ENCODE results near the gene SLC6A15. TPM values are rescaled to one million over a fixed set of nuclear protein-coding genes. Genes with fewer than 3 reads are reported as not detected.

Gene SLC6A15
- total and polyA plus RNA-seq, 2 of the 13 experiments (the other 11 are each of a cell fraction or from before 2014, with no cell fraction given): not detected

DNA sequence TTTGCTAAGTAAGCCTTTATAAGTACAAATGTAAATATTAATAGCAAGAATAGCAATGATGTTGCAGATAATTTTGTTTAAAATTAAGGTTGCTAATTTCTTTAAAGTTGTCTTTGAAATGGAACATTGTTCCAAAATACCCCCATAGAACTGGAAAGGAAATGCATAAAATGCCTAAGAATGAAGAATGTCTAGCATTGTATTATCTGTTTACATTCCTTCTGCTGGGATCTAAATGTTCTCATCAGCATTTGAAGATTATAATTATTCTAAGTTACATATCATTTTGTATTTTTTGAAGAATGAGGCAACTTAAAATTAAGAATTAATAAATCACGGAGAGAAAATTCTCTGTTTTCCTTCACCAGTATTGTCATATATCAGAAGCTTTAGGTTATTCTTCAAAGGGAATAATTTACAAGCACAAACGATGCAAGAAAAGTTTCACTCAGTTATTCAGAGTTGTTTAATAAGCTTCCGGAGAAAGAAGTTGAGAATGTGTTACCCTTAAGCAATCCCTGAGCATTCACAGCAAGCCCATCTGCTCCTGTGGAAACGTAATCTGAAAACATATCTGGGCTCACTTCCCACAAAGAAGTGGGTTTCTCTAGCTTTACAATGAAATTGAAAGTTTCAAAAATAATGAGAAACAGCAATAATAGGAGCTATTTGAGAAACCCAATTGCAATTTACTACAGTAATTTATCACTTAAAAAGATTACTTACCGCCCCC is 21.3 kb downstream of the SLC6A15 start:
- POLR2A ChIA-PET: no interaction called here
- no peak overlapping the region for H3K9ac ChIP-seq (ENCODE audit: insufficient read depth, low read depth, low read length)
- H4K20me1 ChIP-seq (ENCODE audit: insufficient read depth, low read length): no peaks in the 10 kb centered on the region
- no peak overlapping the region for H2AFZ ChIP-seq (ENCODE audit: low read length)
- no peak for FAIRE-seq
- in situ Hi-C loops (cut with HindIII; ENCODE audit: extremely low pct_ligation_motif_present, low pct_unique_long_range_greater_than_20kb) (no loop called here), intact Hi-C loops (cut with micrococcal nuclease; ENCODE audit: unreplicated experiment) (no loop called here)
- H3K79me2 ChIP-seq (ENCODE audit: insufficient read depth, low read length): no peaks in the 10 kb centered on the region
- DNase-seq (ENCODE audit: low spot score): no peak
- no peak for ATAC-seq
- WGBS (ENCODE audit: low lambda C conversion rate): 26% methylated on average over 5 of the region's 5 CpGs
- H3K4me2 ChIP-seq (ENCODE audit: low read depth, low read length): no peak overlapping the region
- no peaks in the 10 kb centered on the region for H3K9me3 ChIP-seq (ENCODE audit: low read length)
- no peak overlapping the region for H3K27ac ChIP-seq (ENCODE audit: extremely low read length, insufficient read depth, low read length)
- BruUV-seq (replicated peaks): no TSS peak
- CTCF ChIA-PET (ENCODE audit: low intra/inter-chr PET ratio, low total read pairs): no interaction called here
- no peaks in the 10 kb centered on the region for H3K27me3 ChIP-seq (ENCODE audit: control insufficient read depth in 1 of 2, insufficient read depth in 2 of 2, low read length in 2 of 2)
- no peaks in the 10 kb centered on the region for H3K4me1 ChIP-seq (ENCODE audit: insufficient read depth, low read length)
- H3K4me3 ChIP-seq (replicated peaks in 1 of 3; ENCODE audit: insufficient read depth in 1 of 3, low read depth in 2 of 3, low read length in 3 of 3): no peak overlapping the region
- H3K36me3 ChIP-seq (replicated peaks in 1 of 2; ENCODE audit: control insufficient read depth in 1 of 2, insufficient read depth in 2 of 2, low read length in 2 of 2): no peaks in the 10 kb centered on the region
- TF ChIP-seq MTF2 (CRISPR knock-in tag; IDR thresholded peaks at IDR 0.05; ENCODE audit: borderline replicate concordance): no peak
- TF ChIP-seq ZNF343 (CRISPR knock-in tag; IDR thresholded peaks at IDR 0.05): no peak
- TF ChIP-seq, protein P1, sequence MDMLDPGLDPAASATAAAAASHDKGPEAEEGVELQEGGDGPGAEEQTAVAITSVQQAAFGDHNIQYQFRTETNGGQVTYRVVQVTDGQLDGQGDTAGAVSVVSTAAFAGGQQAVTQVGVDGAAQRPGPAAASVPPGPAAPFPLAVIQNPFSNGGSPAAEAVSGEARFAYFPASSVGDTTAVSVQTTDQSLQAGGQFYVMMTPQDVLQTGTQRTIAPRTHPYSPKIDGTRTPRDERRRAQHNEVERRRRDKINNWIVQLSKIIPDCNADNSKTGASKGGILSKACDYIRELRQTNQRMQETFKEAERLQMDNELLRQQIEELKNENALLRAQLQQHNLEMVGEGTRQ (IDR thresholded peaks at IDR 0.05; ENCODE audit: low read depth, low read length): no peak
- TF ChIP-seq, protein P1 (CRISPR knock-in tag; IDR thresholded peaks at IDR 0.05; ENCODE audit: borderline replicate concordance): no peak
- no peak for TF ChIP-seq ZBTB38 (CRISPR knock-in tag; IDR thresholded peaks at IDR 0.05)
- TF ChIP-seq MAF1 (CRISPR knock-in tag; IDR thresholded peaks at IDR 0.05; ENCODE audit: borderline replicate concordance): no peak
- no peak for TF ChIP-seq ZNF484 (CRISPR knock-in tag; IDR thresholded peaks at IDR 0.05; ENCODE audit: borderline replicate concordance, low read depth)
- no peak for TF ChIP-seq DMAP1 (CRISPR knock-in tag; IDR thresholded peaks at IDR 0.05)
- TF ChIP-seq SALL1 (CRISPR knock-in tag; IDR thresholded peaks at IDR 0.05): no peak
- no peak for TF ChIP-seq MAFK (conservative IDR thresholded peaks at IDR 0.05 in 1 of 2, IDR thresholded peaks at IDR 0.05 in 1 of 2; ENCODE audit: low read length in 2 of 2)
- no peak for TF ChIP-seq ZNF337 (CRISPR knock-in tag; IDR thresholded peaks at IDR 0.05; ENCODE audit: borderline replicate concordance, low read depth)
- TF ChIP-seq, protein P2, sequence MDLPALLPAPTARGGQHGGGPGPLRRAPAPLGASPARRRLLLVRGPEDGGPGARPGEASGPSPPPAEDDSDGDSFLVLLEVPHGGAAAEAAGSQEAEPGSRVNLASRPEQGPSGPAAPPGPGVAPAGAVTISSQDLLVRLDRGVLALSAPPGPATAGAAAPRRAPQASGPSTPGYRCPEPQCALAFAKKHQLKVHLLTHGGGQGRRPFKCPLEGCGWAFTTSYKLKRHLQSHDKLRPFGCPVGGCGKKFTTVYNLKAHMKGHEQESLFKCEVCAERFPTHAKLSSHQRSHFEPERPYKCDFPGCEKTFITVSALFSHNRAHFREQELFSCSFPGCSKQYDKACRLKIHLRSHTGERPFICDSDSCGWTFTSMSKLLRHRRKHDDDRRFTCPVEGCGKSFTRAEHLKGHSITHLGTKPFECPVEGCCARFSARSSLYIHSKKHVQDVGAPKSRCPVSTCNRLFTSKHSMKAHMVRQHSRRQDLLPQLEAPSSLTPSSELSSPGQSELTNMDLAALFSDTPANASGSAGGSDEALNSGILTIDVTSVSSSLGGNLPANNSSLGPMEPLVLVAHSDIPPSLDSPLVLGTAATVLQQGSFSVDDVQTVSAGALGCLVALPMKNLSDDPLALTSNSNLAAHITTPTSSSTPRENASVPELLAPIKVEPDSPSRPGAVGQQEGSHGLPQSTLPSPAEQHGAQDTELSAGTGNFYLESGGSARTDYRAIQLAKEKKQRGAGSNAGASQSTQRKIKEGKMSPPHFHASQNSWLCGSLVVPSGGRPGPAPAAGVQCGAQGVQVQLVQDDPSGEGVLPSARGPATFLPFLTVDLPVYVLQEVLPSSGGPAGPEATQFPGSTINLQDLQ (CRISPR knock-in tag; IDR thresholded peaks at IDR 0.05): no peak
- TF ChIP-seq, protein P3, sequence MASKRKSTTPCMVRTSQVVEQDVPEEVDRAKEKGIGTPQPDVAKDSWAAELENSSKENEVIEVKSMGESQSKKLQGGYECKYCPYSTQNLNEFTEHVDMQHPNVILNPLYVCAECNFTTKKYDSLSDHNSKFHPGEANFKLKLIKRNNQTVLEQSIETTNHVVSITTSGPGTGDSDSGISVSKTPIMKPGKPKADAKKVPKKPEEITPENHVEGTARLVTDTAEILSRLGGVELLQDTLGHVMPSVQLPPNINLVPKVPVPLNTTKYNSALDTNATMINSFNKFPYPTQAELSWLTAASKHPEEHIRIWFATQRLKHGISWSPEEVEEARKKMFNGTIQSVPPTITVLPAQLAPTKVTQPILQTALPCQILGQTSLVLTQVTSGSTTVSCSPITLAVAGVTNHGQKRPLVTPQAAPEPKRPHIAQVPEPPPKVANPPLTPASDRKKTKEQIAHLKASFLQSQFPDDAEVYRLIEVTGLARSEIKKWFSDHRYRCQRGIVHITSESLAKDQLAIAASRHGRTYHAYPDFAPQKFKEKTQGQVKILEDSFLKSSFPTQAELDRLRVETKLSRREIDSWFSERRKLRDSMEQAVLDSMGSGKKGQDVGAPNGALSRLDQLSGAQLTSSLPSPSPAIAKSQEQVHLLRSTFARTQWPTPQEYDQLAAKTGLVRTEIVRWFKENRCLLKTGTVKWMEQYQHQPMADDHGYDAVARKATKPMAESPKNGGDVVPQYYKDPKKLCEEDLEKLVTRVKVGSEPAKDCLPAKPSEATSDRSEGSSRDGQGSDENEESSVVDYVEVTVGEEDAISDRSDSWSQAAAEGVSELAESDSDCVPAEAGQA (IDR thresholded peaks at IDR 0.05; ENCODE audit: low read depth): no peak
- TF ChIP-seq, protein P3 (CRISPR knock-in tag; IDR thresholded peaks at IDR 0.05; ENCODE audit: borderline replicate concordance): no peak
